Neural progenitor cell (in vitro differentiated cells): ENCODE results near the gene TAAR6. TPM values are rescaled to one million over a fixed set of nuclear protein-coding genes. Genes with fewer than 3 reads are reported as not detected.

Experiments used
- DNase-seq: peaks from one replicate; pipeline ENCODE4 v3.0.0-alpha.2; 2016; ENCODE audit warnings: low spot score
- H2AFZ ChIP-seq: fragments of 200-600 bp; sonication (generic); replicated peaks from 2 replicates; pipeline ENCODE4 v1.6.1; 2016; ENCODE audit warnings: antibody characterized with exemption
- H3F3A ChIP-seq: fragments of 200-600 bp; sonication (generic); 2 replicates; pipeline ENCODE4 v1.6.1; 2016; ENCODE audit warnings: antibody characterized with exemption, low read depth
- H3K27ac ChIP-seq: fragments of 200-600 bp; sonication (generic); 2 replicates; pipeline ENCODE4 v1.5.1; 2016; ENCODE audit warnings: mild to moderate bottlenecking
- H3K27me3 ChIP-seq: fragments of 200-600 bp; sonication (generic); 2 replicates; pipeline ENCODE4 v1.6.1; 2016; ENCODE audit warnings: mild to moderate bottlenecking, moderate library complexity
- H3K36me3 ChIP-seq: fragments of 200-600 bp; sonication (generic); 2 replicates; pipeline ENCODE4 v1.5.1; 2016
- H3K4me1 ChIP-seq: fragments of 200-600 bp; sonication (generic); 2 replicates; pipeline ENCODE4 v1.6.1; 2016; ENCODE audit warnings: mixed run types
- H3K4me2 ChIP-seq: fragments of 200-600 bp; sonication (generic); 2 replicates; pipeline ENCODE4 v1.6.1; 2016
- H3K4me3 ChIP-seq: fragments of 200-600 bp; sonication (generic); 2 replicates; pipeline ENCODE4 v1.5.1; 2016
- H3K79me2 ChIP-seq: fragments of 200-600 bp; sonication (generic); 2 replicates; pipeline ENCODE4 v1.6.1; 2016; ENCODE audit warnings: low read depth
- H3K9ac ChIP-seq: fragments of 200-600 bp; sonication (generic); 2 replicates; pipeline ENCODE4 v1.6.1; 2016
- H3K9me3 ChIP-seq: fragments of 200-600 bp; sonication (generic); 2 replicates; pipeline ENCODE4 v1.5.1; 2016; ENCODE audit warnings: low read depth
- H4K20me1 ChIP-seq: fragments of 200-600 bp; sonication (generic); 2 replicates; pipeline ENCODE4 v1.6.1; 2016; ENCODE audit warnings: low read depth
- H3K27ac Mint-ChIP-seq: 3 replicates; pipeline ENCODE4 v1.8.0; 2021; ENCODE audit warnings: mixed read lengths
- H3K27me3 Mint-ChIP-seq: 2 replicates; pipeline ENCODE4 v1.8.0; 2022; ENCODE audit warnings: low read depth, mild to moderate bottlenecking, inconsistent platforms, moderate library complexity, mixed read lengths; ENCODE audit not compliant: insufficient read depth
- H3K36me3 Mint-ChIP-seq: 3 replicates; pipeline ENCODE4 v1.8.0; 2021; ENCODE audit warnings: mixed read lengths
- H3K4me1 Mint-ChIP-seq: 3 replicates; pipeline ENCODE4 v1.8.0; 2021; ENCODE audit warnings: mixed read lengths
- H3K4me3 Mint-ChIP-seq: 3 replicates; pipeline ENCODE4 v1.8.0; 2021; ENCODE audit warnings: mild to moderate bottlenecking, moderate library complexity, mixed read lengths
- H3K9me3 Mint-ChIP-seq: 3 replicates; pipeline ENCODE4 v1.8.0; 2020; ENCODE audit warnings: mixed read lengths
- EZH2 ChIP-seq: fragments of 200-600 bp; sonication (generic); IDR thresholded peaks from 2 replicates; pipeline ENCODE4 v1.6.1; 2017; ENCODE audit warnings: antibody characterized with exemption, mild to moderate bottlenecking, moderate library complexity
- EZH2phosphoT487 ChIP-seq: fragments of 200-600 bp; sonication (generic); IDR thresholded peaks from 2 replicates; pipeline ENCODE4 v1.6.1; 2017; ENCODE audit warnings: antibody characterized with exemption
- total RNA-seq: library from RNA; depleted of rRNA; stranded (reverse); fragments of >200 nt; gene quantifications from 2 replicates; pipeline ENCODE4 v1.2.3, GENCODE V29; 2015; ENCODE audit warnings: low replicate concordance
- TF ChIP-seq, protein P1 (sequence below): fragments of 200-600 bp; sonication (generic); IDR thresholded peaks from 2 replicates; pipeline ENCODE4 v1.5.1; 2017; ENCODE audit warnings: antibody characterized with exemption, mild to moderate bottlenecking

The TAAR6 gene
- total RNA-seq, 1 donor from 2014 or later: not detected

DNA sequence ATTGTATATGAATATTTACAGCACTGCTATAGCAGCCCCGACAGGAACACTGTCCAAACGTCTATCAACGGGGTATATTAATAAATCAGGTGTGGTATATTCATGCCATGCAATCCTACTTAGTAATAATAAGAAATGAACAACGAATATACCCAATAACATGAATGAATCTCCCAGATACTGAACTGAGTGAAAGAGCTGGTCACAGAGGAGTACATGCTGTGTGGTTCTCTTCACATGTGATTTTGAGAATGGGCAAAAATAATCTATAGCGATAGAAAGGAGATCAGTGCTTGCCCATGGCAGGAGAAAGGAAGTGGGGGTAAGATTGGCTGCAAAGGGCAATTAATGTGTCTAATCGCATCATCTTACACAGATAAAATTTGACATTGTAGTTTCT, 3.7 kb upstream of the TAAR6 start:
- Mint-ChIP-seq H3K27ac (no peak overlapping the region), H3K4me3 (no peak overlapping the region), H3K4me1 (peaks cover 14% of the 10 kb centered on the region), H3K27me3 (no peaks in the 10 kb centered on the region), H3K9me3 (no peaks in the 10 kb centered on the region), H3K36me3 (no peaks in the 10 kb centered on the region)
- H3K27me3 ChIP-seq: no peaks in the 10 kb centered on the region
- H3F3A ChIP-seq: no peaks in the 10 kb centered on the region
- H3K9me3 ChIP-seq: no peaks in the 10 kb centered on the region
- H3K9ac ChIP-seq: no peak overlapping the region
- no peak overlapping the region for H2AFZ ChIP-seq
- H3K27ac ChIP-seq: no peak overlapping the region
- no peak overlapping the region for H3K4me2 ChIP-seq
- no peak overlapping the region for H3K4me3 ChIP-seq
- TF ChIP-seq EZH2phosphoT487 (no peak), EZH2 (no peak)
- TF ChIP-seq, protein P1, sequence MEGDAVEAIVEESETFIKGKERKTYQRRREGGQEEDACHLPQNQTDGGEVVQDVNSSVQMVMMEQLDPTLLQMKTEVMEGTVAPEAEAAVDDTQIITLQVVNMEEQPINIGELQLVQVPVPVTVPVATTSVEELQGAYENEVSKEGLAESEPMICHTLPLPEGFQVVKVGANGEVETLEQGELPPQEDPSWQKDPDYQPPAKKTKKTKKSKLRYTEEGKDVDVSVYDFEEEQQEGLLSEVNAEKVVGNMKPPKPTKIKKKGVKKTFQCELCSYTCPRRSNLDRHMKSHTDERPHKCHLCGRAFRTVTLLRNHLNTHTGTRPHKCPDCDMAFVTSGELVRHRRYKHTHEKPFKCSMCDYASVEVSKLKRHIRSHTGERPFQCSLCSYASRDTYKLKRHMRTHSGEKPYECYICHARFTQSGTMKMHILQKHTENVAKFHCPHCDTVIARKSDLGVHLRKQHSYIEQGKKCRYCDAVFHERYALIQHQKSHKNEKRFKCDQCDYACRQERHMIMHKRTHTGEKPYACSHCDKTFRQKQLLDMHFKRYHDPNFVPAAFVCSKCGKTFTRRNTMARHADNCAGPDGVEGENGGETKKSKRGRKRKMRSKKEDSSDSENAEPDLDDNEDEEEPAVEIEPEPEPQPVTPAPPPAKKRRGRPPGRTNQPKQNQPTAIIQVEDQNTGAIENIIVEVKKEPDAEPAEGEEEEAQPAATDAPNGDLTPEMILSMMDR: no peak
- H3K4me1 ChIP-seq: peaks cover 27% of the 10 kb centered on the region
- H3K36me3 ChIP-seq: no peaks in the 10 kb centered on the region
- H4K20me1 ChIP-seq: no peaks in the 10 kb centered on the region
- no peak for DNase-seq
- no peaks in the 10 kb centered on the region for H3K79me2 ChIP-seq

DNA sequence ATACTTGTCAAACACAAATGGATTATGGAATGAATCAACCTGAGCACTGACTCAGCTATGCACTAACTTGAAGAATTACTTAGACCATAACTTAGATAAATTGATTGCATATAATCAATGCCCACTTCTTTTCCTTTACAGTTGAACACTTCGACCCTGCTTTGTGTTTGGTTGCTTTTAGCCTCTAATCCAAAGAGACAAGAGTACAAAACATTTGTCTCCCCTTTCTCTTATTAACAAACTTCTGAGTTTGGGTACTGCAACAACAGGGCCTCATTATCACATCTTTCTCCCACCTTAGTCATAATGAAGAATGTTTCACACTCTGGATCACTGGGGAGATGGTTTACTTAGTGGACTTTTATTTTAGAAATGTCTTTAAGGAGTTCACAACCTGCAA, 2.6 kb upstream of the TAAR6 start:
- no peak overlapping the region for H3K27ac Mint-ChIP-seq
- no peak overlapping the region for H3K27ac ChIP-seq
- H3K9me3 ChIP-seq: no peaks in the 10 kb centered on the region
- H3K9ac ChIP-seq: no peak overlapping the region
- DNase-seq: peak; percentile 23
- TF ChIP-seq, protein P1: no peak
- TF ChIP-seq EZH2 (no peak), EZH2phosphoT487 (no peak)
- no peaks in the 10 kb centered on the region for H3K36me3 Mint-ChIP-seq
- H3K4me1 ChIP-seq: peaks cover 27% of the 10 kb centered on the region
- no peaks in the 10 kb centered on the region for H3K9me3 Mint-ChIP-seq
- H3K36me3 ChIP-seq: no peaks in the 10 kb centered on the region
- H3K27me3 Mint-ChIP-seq: no peaks in the 10 kb centered on the region
- H3K79me2 ChIP-seq: no peaks in the 10 kb centered on the region
- H3F3A ChIP-seq: no peaks in the 10 kb centered on the region
- H3K4me3 ChIP-seq: no peak overlapping the region
- H2AFZ ChIP-seq: peak overlapping the region; percentile 13
- peaks cover 14% of the 10 kb centered on the region for H3K4me1 Mint-ChIP-seq
- H3K27me3 ChIP-seq: no peaks in the 10 kb centered on the region
- H3K4me3 Mint-ChIP-seq: no peak overlapping the region
- H4K20me1 ChIP-seq: no peaks in the 10 kb centered on the region
- peak overlapping the region; percentile 29 for H3K4me2 ChIP-seq

DNA sequence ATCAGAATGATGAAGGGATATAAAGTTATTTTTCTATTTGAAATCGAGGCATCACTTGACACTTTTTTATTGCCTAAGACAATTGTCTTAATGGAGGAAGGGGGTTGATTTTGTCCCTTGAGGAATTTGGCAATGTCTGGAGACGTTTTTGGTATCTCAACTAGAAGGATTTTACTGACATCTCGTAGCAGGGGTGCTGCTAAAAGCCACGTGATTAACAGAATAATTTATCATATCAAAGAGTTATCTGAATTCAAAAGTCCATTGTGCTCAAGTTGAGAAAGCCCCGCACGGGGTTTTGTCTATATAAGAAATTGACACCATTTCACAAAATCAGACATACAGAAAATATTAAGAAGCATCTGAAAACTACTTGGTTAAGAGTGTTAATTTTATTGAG, 1.5 kb upstream of the TAAR6 start:
- no peaks in the 10 kb centered on the region for H4K20me1 ChIP-seq
- no peak overlapping the region for H2AFZ ChIP-seq
- H3K4me1 ChIP-seq: peaks cover 27% of the 10 kb centered on the region
- H3K4me3 ChIP-seq: no peak overlapping the region
- H3K4me3 Mint-ChIP-seq: no peak overlapping the region
- no peaks in the 10 kb centered on the region for H3F3A ChIP-seq
- no peaks in the 10 kb centered on the region for H3K27me3 Mint-ChIP-seq
- H3K9ac ChIP-seq: no peak overlapping the region
- H3K9me3 Mint-ChIP-seq: no peaks in the 10 kb centered on the region
- H3K36me3 ChIP-seq: no peaks in the 10 kb centered on the region
- TF ChIP-seq EZH2phosphoT487: no peak
- TF ChIP-seq, protein P1: no peak
- TF ChIP-seq EZH2: no peak
- no peak overlapping the region for H3K27ac ChIP-seq
- H3K27me3 ChIP-seq: no peaks in the 10 kb centered on the region
- peaks cover 14% of the 10 kb centered on the region for H3K4me1 Mint-ChIP-seq
- no peak overlapping the region for H3K4me2 ChIP-seq
- H3K27ac Mint-ChIP-seq: no peak overlapping the region
- DNase-seq: no peak
- H3K36me3 Mint-ChIP-seq: no peaks in the 10 kb centered on the region
- H3K79me2 ChIP-seq: no peaks in the 10 kb centered on the region
- H3K9me3 ChIP-seq: no peaks in the 10 kb centered on the region
